ENCODE data around the gene GRAMD1A. TPM values are rescaled to one million over a fixed set of nuclear protein-coding genes. Genes with fewer than 3 reads are reported as not detected.
"Not testable (repeated sequence)": the region's sequence is repeated elsewhere in the genome, so short reads cannot be mapped to it uniquely, and the experiment has no call there.

Gene GRAMD1A
- total RNA-seq, 1 donor from 2014 or later = 32.9 TPM

DNA sequence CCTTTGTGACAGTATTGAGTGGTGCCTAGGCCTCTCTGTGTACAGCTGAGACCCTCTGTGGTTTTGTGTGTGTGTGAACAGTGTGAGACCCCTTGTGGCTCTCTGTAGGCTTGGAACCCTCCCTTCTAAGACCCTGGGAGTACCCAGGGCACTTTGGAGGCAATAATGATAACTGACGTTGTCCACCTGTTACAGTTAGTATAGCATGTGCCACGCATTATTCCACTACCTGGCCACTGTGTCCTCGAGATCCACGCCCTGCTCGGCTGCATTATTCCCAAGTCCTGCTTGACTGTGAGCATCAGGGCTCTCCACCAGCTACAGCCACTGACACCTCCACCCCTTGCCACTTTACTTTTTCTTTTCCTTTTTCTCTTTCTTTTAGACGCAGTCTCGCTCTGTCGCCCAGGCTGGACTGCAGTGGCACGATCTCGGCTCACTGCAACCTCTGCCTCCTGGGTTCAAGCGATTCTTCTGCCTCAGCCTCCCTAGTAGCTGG, 2.0 kb downstream of the GRAMD1A start:
- DNase-seq (ENCODE audit: low read depth in 2 of 2) = no peak

DNA sequence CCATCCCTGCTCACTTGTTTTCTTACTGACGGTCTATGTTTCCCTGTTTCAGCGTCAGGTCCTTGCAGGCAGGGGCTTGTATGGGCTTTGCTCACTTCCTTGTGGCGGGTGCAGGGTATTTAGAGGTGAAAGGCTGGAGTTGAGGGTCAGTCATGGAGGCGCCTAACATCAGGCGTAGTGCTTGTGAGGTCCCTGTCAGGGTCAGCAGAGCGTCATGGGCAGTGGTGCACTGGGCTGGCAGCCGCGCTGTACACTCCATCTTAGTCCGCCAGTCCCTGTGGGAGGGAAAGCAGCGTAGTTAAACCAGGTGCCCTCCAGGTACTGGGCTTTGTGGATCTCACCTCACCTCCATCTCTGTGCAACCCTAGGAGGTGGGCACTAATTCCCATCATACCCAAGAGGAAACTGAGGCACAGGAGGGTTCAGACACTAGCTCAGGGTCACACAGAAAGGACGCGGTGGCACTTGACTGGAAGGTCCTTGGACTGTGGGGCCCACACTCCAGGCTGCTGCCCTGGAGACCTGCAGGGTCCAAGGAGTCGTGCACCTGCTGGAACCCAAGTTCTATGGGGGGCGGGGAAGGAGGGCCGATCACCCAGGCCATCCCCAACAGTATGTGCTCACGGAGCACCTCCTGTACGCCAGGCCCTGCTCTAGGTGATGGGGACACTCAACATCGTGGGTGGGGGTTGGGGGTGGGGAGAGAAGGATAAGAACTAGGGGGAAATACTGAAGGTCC, 4.6 kb downstream of the GRAMD1A start:
- no peak for DNase-seq (ENCODE audit: low read depth in 2 of 2)

DNA sequence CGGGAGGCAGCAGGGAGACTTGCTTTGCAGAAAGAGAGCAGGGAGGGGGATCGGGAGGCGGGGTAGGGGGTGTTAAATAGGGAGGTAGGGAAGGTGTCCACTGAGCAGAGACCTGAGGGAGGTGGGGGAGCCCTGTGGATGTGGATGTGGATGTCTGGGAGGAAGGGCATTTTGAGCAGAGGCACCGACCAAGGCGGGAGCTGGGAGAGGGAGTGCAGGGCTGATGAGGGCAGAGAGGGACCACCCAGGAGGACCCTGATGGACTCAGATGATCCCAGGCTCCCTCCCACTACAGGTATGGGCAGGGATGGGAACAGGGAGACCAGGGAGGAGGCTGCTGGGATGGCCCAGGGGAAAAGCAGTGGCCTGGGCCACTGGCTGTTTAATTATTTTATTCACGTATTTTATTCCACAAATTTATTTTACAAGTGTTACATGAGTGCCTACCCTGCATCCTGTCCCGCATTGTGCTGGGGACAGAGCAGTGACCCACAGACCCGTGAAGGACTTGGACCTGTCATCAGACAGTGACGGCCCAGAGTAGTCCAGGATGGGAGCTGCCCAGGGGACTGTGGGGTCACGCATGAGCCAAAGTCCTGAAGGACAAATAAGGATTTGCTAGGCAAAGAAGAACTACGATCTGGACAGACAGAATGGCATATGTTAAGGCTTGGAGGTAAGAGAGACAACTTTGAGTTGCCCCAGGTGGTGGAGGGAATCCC, 5.3 kb downstream of the GRAMD1A start:
- no peak for DNase-seq (ENCODE audit: low read depth in 2 of 2)

DNA sequence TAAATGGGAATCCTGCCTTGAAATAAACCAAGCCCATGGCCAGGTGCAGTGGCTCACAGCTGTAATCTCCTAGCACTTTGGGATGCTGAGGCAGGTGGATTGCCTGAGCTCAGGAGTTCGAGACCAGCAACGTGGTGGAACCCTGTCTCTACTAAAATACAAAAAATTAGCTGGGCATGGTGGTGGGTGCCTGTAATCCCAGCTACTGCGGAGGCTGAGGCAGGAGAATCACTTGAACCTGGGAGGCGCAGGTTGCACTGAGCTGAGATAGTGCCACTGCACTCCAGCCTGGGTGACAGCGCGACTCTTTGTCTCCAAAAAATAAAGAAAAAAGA, 5.9 kb downstream of the GRAMD1A start:
- not testable (repeated sequence) for DNase-seq (ENCODE audit: low read depth in 2 of 2)

DNA sequence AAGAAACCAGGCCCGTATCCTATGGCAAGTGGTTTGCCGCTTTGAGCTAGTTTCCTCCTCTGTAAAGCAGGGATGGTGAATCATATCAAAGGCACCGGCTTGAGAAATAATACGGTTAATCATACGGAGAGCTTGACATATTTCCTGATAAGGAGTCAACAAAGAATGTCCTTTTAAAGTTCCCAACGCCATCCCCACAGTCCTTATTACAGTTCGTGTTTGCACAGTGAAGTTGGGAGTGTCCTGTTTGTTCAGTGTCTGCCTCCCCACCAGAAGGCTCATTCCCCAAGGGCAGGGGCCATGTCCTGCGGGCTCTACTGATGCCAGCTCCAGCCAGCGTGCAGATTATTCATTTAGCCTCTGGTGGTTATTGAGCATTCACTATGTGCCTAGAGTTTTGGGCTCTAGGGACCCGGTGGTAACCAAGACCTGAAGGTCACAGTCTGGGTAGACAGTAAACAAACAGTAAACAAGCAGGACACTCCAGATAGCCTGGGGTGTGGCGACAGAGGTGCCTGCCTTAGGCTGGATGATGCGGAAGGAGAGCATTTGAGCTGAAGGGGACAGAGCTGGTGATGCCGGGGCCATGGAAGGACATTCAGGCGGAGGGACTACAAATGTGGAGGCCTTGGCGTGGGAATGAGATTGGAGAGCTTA, 6.3 kb downstream of the GRAMD1A start:
- DNase-seq (ENCODE audit: low read depth in 2 of 2) = peak in 1 of 2 donors; percentile 80

GRCh38 chr19:35006999-35007365, 6.9 kb downstream of the GRAMD1A start:
- no peak for DNase-seq (ENCODE audit: low read depth in 2 of 2)

DNA sequence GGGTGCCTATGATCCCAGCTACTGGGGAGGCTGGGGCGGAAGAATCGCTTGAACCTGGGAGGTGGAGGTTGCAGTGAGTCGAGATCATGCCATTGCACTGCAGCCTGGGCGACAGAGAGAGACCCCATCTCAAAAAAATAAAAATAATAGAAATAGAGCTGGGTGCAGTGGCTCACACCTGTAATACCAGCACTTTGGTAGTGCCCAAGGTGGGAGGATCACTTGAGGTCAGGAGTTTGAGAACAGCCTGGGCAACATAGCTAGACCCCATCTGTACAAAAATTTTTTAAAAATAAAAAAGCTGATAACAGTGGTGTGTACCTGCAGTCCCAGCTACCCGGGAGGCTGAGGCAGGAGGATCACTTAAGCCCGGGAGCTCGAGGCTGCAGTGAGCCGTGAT, 7.3 kb downstream of the GRAMD1A start:
- DNase-seq (ENCODE audit: low read depth in 2 of 2) = not testable (repeated sequence)

DNA sequence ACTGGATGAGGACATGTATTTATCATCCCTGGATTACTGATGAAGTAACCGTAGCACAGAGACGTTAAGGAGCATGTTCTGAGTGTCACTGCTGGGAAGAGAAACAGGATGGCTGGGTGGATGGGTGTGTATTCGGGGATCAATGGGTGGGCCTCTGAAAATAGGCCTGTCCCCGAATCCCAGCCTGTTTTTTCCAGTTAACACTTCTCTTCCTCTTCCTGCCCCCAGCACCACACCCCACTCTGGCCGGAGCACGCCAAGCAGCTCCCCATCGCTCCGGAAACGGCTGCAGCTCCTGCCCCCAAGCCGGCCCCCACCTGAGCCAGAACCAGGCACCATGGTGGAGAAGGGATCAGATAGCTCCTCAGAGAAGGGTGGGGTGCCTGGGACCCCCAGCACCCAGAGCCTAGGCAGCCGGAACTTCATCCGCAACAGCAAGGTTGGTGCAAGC, 8.8 kb downstream of the GRAMD1A start:
- DNase-seq (ENCODE audit: low read depth in 2 of 2) = no peak

GRCh38 chr19:35009424-35010415, 9.6 kb downstream of the GRAMD1A start:
- no peak for DNase-seq (ENCODE audit: low read depth in 2 of 2)

DNA sequence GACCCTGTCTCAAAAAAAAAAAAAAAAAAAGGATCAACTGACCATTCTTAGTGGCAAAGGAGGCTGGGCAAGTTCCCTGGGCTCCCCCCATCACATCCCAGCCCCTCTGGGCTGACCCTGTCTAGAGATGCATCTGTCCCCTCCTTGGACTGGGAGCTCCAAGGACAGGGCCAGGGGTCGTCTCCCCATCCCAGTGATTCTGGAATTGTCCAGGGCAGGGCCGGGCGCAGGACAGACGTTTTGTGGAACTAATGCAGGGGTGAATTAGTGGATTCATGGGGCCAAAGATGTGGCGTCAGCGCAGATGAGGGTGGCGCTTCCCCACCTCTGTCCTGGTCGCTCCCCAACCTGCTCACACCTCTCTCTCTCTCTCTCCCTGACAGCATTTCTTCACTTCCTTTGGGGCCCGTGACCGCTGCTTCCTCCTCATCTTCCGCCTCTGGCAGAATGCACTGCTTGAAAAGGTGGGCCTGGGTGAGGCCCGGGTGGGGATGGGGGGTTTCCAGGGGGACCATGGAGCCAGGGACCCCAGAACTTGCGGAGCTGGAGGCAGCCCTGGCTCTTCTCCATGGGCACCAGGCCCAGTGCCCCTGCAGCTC, 11.1 kb downstream of the GRAMD1A start:
- no peak for DNase-seq (ENCODE audit: low read depth in 2 of 2)

DNA sequence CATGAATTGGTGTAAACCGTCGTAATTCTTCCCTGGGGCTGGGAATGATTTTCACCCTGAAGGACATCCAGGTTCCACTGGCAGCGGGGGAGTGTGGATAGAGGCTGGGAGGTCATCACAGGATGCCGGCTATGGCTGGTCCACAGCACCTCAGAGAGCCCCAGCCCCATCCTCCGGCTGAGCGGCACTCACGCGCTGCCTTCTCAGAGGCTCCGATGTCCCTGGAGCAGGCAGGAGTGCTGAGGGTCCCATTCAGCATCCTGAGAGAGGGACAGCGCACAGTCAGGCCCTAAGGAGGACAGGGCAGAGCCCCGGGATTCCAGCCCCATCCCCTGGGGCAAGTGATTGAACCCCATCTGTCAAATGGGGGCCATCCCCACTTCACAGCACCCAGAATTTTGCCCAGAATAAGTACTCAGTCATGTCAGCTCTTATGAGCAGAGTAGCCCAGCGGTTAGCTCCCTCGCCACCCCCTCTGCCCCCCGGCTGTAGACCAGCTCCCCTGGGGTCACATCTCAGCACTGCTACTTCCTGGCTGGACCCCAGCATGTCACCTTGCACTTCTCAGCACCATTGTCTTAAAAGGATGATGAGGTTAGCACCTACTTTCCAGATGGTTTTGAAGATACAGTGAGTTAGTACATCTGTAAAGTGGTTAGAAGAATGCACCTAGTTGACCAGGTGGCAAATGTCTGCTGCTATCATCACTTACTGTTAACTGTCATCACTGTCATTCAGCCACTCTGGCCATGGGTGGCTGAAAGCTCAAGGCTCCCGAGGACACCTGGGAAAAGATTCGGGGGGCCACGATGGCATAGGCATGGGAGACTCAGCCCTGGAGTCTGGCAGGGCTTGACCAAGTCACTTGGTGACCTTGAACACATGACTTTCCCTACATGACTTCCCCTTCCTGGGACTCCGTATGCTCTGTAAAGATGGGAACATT, 11.9 kb downstream of the GRAMD1A start:
- no peak for DNase-seq (ENCODE audit: low read depth in 2 of 2)

DNA sequence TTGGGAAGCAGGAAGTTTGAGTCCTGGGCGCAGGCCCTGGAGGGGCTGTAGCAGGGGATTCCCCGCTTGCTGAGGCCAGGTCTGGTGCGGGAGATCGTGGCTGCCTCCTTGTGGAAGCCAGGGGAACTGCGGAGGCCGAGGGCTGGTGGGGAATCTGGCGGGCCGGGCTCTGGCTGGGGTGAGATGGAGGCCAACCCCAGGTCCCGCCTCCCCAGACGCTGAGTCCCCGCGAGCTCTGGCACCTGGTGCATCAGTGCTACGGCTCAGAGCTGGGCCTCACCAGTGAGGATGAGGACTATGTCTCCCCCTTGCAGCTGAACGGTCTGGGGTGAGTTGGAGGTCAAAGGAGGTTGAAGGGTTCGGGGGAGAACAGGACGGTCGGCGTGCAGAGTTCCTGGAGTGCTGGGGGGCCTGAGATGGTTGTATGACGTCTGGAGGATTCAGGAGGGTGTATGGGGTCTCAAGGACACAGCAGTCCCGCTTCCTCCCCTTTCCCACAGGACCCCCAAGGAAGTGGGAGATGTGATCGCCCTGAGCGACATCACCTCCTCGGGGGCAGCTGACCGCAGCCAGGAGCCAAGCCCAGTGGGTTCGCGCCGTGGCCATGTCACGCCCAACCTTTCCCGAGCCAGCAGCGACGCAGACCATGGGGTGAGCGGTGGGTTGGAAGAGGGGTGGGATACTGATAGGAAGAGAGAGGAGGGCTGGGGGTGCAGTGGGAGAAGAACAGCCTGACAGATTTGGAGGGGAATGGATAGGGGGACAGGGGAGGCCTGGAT, 13.1 kb downstream of the GRAMD1A start:
- DNase-seq (ENCODE audit: low read depth in 2 of 2) = peak; percentile 73 to 80

- peak; percentile 62 to 73 for DNase-seq (ENCODE audit: low read depth in 2 of 2)
Measured at GRCh38 chr19:35013820-35014754, 14.0 kb downstream of the GRAMD1A start.

DNA sequence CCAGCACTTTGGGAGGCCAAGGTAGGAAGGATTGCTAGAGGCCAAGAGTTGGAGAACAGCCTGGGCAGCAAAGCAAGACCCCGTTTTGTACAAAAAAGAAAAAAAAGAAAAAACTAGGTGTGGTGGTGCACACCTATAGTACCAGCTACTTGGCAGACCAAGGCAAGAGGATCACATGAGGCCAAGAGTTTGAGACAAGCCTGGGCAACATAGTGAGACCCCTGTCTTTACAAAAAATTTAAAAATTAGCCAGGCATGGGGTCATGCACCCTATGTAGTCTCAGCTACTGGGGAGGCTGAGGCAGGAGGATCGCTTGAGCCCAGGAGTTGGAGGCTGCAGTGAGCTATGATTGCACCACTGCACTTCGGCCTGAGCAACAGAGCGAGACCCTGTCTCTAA, 14.7 kb downstream of the GRAMD1A start:
- DNase-seq (ENCODE audit: low read depth in 2 of 2) = not testable (repeated sequence)

DNA sequence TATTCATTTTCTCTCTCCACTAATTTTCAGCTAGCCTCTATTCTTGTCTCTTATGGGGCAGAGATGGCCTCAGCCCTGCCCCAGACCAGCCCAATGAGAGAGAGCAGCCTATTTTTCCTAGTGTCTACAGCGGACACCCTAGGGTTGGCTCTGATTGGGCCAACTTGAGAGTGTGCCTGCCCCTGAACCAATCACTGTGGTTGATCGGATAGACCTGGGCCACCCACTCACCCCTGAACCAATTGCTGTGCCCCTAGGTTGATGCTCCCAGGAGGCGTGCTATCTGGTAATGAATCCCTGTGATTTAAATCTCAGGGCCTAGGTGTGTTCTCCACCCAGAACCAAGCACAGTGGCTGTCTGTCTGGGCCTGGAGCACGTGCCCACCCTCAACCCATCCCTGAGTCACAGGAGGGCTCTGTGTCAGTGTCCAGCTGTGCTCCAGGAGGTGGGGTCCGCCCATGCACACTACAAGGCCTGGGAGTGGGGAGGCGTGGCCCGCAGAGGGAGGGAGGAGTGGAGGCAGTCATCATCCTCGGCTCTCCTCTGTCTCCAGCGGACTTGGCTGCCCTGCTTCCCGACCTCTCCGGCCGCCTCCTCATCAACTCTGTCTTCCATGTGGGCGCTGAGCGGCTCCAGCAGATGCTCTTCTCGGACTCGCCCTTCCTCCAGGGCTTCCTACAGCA, 15.3 kb downstream of the GRAMD1A start:
- DNase-seq (ENCODE audit: low read depth in 2 of 2) = no peak

DNA sequence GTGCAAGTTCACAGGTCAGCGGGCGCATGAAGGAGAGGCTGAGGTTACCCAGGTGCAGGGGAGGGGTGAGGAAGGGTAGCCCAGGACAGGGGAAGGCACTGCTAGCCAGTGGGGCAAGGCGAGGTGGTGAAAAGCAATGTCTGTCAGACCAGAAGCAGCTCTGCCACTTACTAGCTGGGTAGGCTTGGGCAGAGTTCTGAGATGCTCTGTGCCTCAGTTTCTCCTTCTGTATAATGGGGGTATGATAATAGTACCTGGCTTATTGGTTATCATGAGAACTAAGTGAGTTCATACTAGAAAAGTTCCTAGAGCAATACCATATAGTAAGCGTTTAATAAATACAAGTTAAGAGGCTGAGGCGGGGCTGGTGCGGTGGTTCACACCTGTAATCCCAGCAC, 15.8 kb downstream of the GRAMD1A start:
- DNase-seq (ENCODE audit: low read depth in 2 of 2) = no peak

DNA sequence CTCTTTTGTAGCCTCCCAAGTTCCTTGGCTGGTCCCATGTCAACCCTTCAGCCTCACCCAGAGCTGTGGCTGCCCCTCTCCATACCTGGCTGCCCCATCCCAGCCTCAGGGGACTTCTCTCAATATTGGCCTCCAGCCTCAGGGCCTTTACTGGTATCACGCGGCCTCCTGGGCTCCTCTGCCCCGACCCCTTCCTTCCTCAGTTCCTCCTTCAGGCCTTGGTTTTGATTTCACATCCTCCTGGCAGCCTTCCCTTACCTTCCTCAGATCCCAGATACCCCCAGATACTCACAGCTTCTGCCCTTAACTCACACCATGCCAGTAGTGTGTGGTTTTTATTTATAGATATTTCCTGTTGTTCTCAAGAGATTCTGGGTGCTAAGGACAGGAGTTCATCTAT, 17.4 kb downstream of the GRAMD1A start:
- DNase-seq (ENCODE audit: low read depth in 2 of 2) = no peak

All from lung microvascular endothelial cell (primary cell).